Central memory CD8-positive, alpha-beta T cell (primary cell): ENCODE measurements around the gene ZC3H12D.

Experiments
- ATAC-seq: fragments of 150-1000 bp; cut with Tn5 transposase; replicated peaks from 2 replicates; pipeline ENCODE4 v1.10.0; 2022; ENCODE audit warnings: mild to moderate bottlenecking, moderate FRiP score, moderate number of reproducible peaks; ENCODE audit not compliant: poor library complexity, severe bottlenecking; ENCODE audit errors: extremely low read depth
- DNase-seq, 2 donors: peaks; one replicate each; pipeline ENCODE4 v3.0.0; 2021; ENCODE audit warnings: low spot score in 2 of 2
- H3K27ac Mint-ChIP-seq: one replicate; pipeline ENCODE4 v1.8.0; 2022; ENCODE audit warnings: low read depth, mild to moderate bottlenecking, moderate library complexity, mixed read lengths
- H3K27me3 Mint-ChIP-seq: one replicate; pipeline ENCODE4 v1.8.0; 2022; ENCODE audit warnings: mixed read lengths
- H3K36me3 Mint-ChIP-seq: one replicate; pipeline ENCODE4 v1.8.0; 2022; ENCODE audit warnings: mild to moderate bottlenecking, moderate library complexity, mixed read lengths; ENCODE audit not compliant: insufficient read depth
- H3K4me1 Mint-ChIP-seq: one replicate; pipeline ENCODE4 v1.8.0; 2022; ENCODE audit warnings: mixed read lengths
- H3K4me3 Mint-ChIP-seq: one replicate; pipeline ENCODE4 v1.8.0; 2022; ENCODE audit warnings: mild to moderate bottlenecking, moderate library complexity, mixed read lengths
- H3K9me3 Mint-ChIP-seq: one replicate; pipeline ENCODE4 v1.8.0; 2022; ENCODE audit warnings: mixed read lengths

Gene ZC3H12D

DNA sequence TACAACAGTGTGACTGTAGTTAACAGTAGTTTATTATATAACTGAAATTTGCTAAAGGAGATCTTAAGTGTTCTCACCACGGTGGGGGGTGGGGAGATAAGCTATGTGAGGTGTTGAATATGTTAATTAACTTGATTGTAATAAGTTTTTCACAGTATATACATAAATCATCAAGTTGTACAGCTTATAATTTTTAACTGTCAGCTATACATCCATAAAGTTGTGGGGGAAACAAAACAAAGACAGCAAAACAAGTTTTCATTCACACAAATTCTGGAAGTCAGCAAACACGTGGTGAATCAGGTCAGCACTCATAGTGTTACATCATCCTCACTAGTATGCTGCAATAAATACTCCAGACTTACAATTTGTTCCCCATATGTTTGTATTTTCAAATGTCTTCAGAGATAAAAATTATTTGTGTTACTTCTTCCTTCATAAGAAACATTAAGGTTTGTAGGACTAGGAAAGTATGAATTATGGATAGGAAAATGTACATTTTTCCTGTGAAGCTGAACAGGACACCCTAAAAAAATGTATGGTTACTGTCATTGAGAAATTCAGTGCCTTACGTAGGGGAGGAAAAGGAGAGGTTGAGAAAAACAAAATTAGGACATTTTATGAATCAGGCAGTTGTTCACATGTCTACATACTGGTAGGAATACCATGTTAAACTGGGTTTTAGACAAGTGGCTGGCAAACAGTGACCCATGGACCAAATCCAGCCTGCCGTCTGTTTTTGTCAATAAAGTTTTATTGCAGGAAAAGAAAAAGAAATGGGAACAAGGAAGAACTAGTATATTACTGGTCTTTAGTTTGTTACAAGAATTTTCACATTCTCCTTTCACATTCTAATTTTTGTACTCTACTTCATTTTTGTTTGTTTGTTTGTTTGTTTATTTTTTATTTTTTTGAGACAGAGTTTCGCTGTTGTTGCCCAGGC is 78.7 kb downstream of the ZC3H12D start:
- H3K27me3 Mint-ChIP-seq: no peaks in the 10 kb centered on the region
- peaks cover 36% of the 10 kb centered on the region for H3K36me3 Mint-ChIP-seq
- H3K9me3 Mint-ChIP-seq: no peaks in the 10 kb centered on the region
- H3K27ac Mint-ChIP-seq: peak overlapping the region; percentile 55
- ATAC-seq (no peak), DNase-seq (no peak)
- no peak overlapping the region for H3K4me3 Mint-ChIP-seq
- H3K4me1 Mint-ChIP-seq: peaks cover 17% of the 10 kb centered on the region

DNA sequence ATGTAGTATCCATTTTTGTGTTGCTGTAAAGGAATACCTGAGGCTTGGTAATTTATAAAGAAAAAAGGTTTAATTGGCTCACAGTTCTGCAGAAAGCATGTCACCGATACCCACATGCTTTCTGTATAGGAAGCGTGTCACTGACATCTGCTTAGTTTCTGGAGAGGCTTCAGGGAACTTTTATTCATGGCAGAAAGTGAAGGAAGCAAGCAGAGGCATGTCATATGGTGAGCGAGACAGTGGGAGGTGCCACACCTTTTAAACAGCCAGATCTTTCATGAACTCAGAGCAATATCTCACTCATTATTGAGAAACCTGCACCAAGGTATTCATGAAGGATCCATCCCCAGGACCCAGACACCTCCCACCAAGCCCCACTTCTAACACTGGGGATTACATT is 81.3 kb downstream of the ZC3H12D start:
- Mint-ChIP-seq H3K36me3 (peaks cover 41% of the 10 kb centered on the region), H3K4me1 (peaks cover 17% of the 10 kb centered on the region), H3K27me3 (no peaks in the 10 kb centered on the region), H3K9me3 (no peaks in the 10 kb centered on the region), H3K27ac (no peak overlapping the region), H3K4me3 (no peak overlapping the region)
- DNase-seq (no peak), ATAC-seq (no peak)

DNA sequence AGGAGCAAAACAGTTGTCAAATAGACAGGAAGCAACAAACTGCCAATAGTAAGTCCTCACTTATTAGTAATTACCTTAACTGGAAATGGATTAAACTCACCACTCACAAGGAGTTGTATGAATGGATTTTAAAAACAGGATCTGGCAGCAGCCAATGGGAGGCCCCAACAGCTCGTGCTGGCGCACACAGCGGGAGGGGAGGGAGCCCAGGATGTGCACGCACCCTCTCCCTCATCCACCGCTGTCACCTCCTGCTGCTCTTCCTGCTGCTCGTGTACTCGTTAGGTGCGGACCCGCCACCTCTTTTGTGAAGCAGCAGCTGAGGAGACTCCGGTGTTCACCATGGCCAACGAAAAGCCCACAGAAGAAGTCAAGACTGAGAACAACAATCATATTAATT is 84.8 kb downstream of the ZC3H12D start, which contains the start of gene SUMO4:
Gene SUMO4, plus strand, starts transcription at position 213 of the 400 bp plus-strand sequence. Its CDS starts 130 bp downstream, at position 343.
- H3K4me1 Mint-ChIP-seq: peaks cover 25% of the 10 kb centered on the region
- H3K27ac Mint-ChIP-seq: peak within 1 kb of the TSS; percentile 10
- H3K36me3 Mint-ChIP-seq: peaks cover 43% of the 10 kb centered on the region
- H3K9me3 Mint-ChIP-seq: no peaks in the 10 kb centered on the region
- H3K27me3 Mint-ChIP-seq: no peaks in the 10 kb centered on the region
- no peak within 1 kb of the TSS for H3K4me3 Mint-ChIP-seq
- no peak for ATAC-seq
- no peak for DNase-seq

DNA sequence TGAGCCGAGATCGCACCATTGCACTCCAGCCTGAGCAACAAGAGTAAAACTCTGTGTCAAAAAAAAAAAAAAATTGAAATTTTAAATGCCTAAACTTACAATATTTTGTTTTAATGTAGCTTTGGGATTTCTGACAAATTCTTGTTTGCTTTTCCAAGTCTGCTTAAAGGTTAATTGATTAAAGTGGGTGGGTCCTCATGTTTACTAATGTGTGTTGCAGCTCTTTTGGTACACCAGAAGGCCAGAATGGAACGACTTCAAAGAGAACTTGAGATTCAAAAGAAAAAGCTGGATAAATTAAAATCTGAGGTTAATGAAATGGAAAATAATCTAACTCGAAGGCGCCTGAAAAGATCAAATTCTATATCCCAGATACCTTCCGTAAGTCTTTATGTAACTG is 87.4 kb downstream of the ZC3H12D start:
- no peak for DNase-seq
- Mint-ChIP-seq H3K36me3 (peaks cover 38% of the 10 kb centered on the region), H3K9me3 (no peaks in the 10 kb centered on the region), H3K4me3 (no peak overlapping the region), H3K27me3 (no peaks in the 10 kb centered on the region), H3K27ac (no peak overlapping the region), H3K4me1 (peaks cover 42% of the 10 kb centered on the region)
- no peak for ATAC-seq
